SW480 (cell line): Measurements from ENCODE around the gene SUSD6.
"Not testable (repeated sequence)": the region's sequence is repeated elsewhere in the genome, so short reads cannot be mapped to it uniquely, and the experiment has no call there.

Source experiments
- DNase-seq: peaks from one replicate; pipeline ENCODE4 v3.0.0-alpha.2; 2016; ENCODE audit warnings: low spot score

The SUSD6 gene

GRCh38 chr14:69712599-69713088 is 101.2 kb downstream of the SUSD6 start:
- no peak for DNase-seq

- DNase-seq: peak; percentile 33
Observed at GRCh38 chr14:69713209-69713781, 101.9 kb downstream of the SUSD6 start.

GRCh38 chr14:69713993-69714679 is 102.7 kb downstream of the SUSD6 start:
- no peak for DNase-seq

- no peak for DNase-seq
Observed at GRCh38 chr14:69715725-69716477, 104.5 kb downstream of the SUSD6 start.

GRCh38 chr14:69716478-69717187 is 105.2 kb downstream of the SUSD6 start:
- no peak for DNase-seq

GRCh38 chr14:69718614-69719013 is 107.2 kb downstream of the SUSD6 start:
- not testable (repeated sequence) for DNase-seq

- no peak for DNase-seq
Observed at GRCh38 chr14:69719501-69719951, 108.1 kb downstream of the SUSD6 start.

- no peak for DNase-seq
Observed at GRCh38 chr14:69720912-69721311, 109.5 kb downstream of the SUSD6 start.

- peak; percentile 55 for DNase-seq
Observed at GRCh38 chr14:69726761-69727511, 115.5 kb downstream of the SUSD6 start.

GRCh38 chr14:69727860-69728259 is 116.5 kb downstream of the SUSD6 start:
- DNase-seq: no peak

- not testable (repeated sequence) for DNase-seq
Observed at GRCh38 chr14:69731919-69732598, 120.7 kb downstream of the SUSD6 start.

- not testable (repeated sequence) for DNase-seq
Observed at GRCh38 chr14:69736405-69736804, 125.0 kb downstream of the SUSD6 start.

- no peak for DNase-seq
Observed at GRCh38 chr14:69741055-69741454, 129.7 kb downstream of the SUSD6 start.

- DNase-seq: no peak
Observed at GRCh38 chr14:69749956-69750355, 138.6 kb downstream of the SUSD6 start.

GRCh38 chr14:69750495-69750894 is 139.1 kb downstream of the SUSD6 start:
- DNase-seq: no peak

GRCh38 chr14:69752773-69753172 is 141.4 kb downstream of the SUSD6 start:
- DNase-seq: no peak

GRCh38 chr14:69753860-69754259 is 142.5 kb downstream of the SUSD6 start:
- DNase-seq: no peak

- no peak for DNase-seq
Observed at GRCh38 chr14:69754487-69754886, 143.1 kb downstream of the SUSD6 start.

GRCh38 chr14:69755296-69755695 is 143.9 kb downstream of the SUSD6 start:
- no peak for DNase-seq

- no peak for DNase-seq
Observed at GRCh38 chr14:69755784-69756183, 144.4 kb downstream of the SUSD6 start.

- DNase-seq: no peak
Observed at GRCh38 chr14:69756298-69756697, 144.9 kb downstream of the SUSD6 start.
